Measurements from ENCODE around the gene IFT172.
"Not testable (repeated sequence)": the region's sequence is repeated elsewhere in the genome, so short reads cannot be mapped to it uniquely, and the experiment has no call there.

Gene IFT172, protein sequence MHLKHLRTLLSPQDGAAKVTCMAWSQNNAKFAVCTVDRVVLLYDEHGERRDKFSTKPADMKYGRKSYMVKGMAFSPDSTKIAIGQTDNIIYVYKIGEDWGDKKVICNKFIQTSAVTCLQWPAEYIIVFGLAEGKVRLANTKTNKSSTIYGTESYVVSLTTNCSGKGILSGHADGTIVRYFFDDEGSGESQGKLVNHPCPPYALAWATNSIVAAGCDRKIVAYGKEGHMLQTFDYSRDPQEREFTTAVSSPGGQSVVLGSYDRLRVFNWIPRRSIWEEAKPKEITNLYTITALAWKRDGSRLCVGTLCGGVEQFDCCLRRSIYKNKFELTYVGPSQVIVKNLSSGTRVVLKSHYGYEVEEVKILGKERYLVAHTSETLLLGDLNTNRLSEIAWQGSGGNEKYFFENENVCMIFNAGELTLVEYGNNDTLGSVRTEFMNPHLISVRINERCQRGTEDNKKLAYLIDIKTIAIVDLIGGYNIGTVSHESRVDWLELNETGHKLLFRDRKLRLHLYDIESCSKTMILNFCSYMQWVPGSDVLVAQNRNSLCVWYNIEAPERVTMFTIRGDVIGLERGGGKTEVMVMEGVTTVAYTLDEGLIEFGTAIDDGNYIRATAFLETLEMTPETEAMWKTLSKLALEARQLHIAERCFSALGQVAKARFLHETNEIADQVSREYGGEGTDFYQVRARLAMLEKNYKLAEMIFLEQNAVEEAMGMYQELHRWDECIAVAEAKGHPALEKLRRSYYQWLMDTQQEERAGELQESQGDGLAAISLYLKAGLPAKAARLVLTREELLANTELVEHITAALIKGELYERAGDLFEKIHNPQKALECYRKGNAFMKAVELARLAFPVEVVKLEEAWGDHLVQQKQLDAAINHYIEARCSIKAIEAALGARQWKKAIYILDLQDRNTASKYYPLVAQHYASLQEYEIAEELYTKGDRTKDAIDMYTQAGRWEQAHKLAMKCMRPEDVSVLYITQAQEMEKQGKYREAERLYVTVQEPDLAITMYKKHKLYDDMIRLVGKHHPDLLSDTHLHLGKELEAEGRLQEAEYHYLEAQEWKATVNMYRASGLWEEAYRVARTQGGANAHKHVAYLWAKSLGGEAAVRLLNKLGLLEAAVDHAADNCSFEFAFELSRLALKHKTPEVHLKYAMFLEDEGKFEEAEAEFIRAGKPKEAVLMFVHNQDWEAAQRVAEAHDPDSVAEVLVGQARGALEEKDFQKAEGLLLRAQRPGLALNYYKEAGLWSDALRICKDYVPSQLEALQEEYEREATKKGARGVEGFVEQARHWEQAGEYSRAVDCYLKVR (N-terminal part only)

GRCh38 chr2:27489498-27490397 is at the start of gene IFT172:
Gene IFT172, minus strand, starts transcription at chr2:27489743. Its CDS starts 90 bp downstream, at chr2:27489653.
- peak; percentile 98 to 99 for DNase-seq (ENCODE audit: low read depth in 2 of 2)

DNA sequence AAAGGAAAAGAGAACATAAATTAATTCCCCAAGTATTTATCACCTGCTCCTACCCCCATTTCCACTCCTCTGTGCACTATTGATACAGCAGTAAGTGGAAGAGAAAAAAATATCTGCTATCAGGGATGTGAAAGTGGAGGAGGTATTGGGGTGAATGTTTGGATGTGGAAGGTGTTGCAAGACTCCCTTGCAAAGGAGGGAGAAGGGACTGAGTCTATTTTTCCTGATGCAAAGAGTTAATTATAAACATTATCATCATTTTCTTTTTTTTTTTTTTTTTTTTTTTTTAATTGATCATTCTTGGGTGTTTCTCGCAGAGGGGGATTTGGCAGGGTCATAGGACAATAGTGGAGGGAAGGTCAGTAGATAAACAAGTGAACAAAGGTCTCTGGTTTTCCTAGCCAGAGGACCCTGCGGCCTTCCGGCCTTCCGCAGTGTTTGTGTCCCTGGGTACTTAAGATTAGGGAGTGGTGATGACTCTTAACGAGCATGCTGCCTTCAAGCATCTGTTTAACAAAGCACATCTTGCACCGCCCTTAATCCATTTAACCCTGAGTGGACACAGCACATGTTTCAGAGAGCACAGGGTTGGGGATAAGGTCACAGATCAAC is 49.4 kb upstream of the IFT172 start:
- DNase-seq (ENCODE audit: low read depth in 2 of 2): not testable (repeated sequence)

DNA sequence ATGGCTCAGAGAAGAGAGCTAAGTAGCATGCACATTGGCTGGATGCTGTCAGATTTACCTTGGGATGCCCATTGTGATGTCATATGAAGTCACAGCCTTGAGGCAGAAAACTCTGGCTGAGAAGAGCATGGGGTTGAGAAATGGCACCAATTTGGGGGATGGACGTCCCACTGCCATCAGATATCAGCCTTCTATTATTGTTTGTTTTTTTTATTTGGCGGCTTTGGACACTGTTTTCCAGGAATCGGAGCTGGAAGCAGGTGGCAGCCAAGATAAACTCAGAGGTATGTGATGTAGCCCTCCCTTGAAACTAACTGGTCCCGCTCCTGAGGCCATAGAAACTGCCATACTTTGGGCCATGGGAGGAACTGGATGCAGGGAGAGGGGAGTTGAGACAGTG is 47.7 kb upstream of the IFT172 start:
- no peak for DNase-seq (ENCODE audit: low read depth in 2 of 2)

- DNase-seq (ENCODE audit: low read depth in 2 of 2): no peak
Observed at GRCh38 chr2:27531983-27532382, 42.4 kb upstream of the IFT172 start.

DNA sequence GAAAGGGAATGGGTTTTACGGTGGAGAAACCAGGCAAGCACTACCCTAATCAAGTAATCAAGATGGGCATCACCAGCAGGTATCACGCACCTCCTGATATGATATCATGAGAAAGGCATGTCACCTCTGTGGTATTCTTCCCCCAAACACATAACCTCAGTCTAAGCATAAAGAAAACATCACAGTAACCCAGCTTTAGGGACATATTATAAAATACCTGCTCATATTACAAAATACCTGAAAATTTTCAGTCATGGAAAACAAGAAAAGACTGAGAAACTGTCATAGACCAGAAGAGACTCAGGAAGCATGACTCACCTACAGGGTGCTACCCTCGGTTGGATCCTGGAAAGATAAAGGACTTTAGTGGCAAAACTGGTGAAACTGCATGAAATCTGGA is 37.6 kb upstream of the IFT172 start:
- DNase-seq (ENCODE audit: low read depth in 2 of 2): no peak

DNA sequence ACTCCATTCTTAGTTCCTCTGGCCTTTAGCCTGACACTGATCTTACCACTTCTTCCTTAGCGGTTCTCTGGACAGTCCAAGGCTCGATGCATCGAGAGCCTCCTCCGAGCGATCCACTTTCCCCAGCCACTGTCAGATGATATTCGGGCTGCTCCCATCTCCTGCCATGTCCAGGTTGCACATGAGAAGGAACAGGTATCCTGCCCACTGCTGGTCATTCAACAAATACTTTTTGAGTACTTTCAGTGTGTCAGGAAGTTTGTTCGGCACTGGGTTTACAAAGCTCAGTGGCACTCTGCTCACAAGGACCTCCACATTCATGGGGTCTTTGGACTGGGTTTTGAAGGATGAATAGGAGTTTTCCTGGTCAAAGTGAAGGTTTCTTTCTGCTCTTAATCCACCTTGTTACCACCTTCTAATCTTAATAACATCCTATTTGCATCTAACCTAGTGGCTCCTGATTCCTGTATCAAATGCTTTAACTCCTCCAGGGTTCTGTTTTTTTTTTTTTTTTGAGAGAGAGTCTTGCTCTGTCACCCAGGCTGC is 32.9 kb upstream of the IFT172 start:
- DNase-seq (ENCODE audit: low read depth in 2 of 2): no peak

- no peak for DNase-seq (ENCODE audit: low read depth in 2 of 2)
Observed at GRCh38 chr2:27520316-27520715, 30.8 kb upstream of the IFT172 start.

- DNase-seq (ENCODE audit: low read depth in 2 of 2): no peak
Observed at GRCh38 chr2:27518782-27519113, 29.2 kb upstream of the IFT172 start.

DNA sequence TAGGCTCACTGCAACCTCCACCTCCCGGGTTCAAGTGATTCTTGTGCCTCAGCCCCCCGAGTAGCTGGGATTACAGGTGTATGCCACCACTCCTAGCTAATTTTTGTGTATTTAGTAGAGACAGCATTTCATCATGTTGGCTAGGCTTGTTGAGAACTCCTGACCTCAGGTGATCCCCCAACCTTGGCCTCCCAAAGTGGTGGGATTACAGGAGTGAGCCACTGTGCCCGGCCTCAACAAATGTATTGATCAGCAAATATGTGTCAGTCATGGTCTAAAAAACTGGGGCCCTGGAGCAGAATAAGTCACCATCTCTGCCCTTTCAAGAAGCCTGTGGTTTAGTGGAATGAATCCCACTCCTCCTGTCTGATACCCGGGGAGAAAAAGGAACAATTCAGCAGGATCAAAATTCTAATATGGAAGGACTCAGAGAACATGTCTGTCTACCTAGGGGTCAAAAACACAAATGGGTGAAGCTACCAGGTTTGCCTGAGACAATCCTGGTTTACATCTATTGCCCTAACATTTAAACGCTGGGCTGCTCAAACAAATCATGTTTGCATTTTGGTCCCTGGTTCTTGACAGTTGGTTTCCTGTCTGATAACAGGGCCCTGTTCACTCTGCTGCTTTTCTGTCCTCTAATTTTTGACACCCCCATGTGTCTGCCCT is 28.7 kb upstream of the IFT172 start:
- no peak for DNase-seq (ENCODE audit: low read depth in 2 of 2)

GRCh38 chr2:27509326-27509725 is 19.8 kb upstream of the IFT172 start:
- DNase-seq (ENCODE audit: low read depth in 2 of 2): no peak

DNA sequence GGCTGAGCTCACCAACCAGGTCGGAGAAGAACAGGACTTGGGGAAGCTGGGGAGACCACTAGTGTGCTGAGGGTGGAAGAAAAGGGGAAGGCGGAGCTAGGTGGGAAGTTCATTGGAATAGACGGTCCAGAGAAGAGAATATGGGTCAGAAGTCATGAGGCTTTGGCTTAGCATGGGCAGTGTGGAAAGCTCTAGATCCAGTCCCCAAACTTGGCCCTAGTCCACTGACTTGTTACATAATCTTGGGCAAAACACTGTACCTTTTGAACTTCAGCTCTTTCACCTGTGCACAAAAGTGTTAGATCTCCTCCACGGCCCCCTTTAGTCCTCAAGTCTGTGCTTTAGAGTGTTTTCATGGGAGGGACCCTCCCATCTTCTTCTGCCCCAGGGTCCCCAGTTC is 17.8 kb upstream of the IFT172 start:
- no peak for DNase-seq (ENCODE audit: low read depth in 2 of 2)

GRCh38 chr2:27506587-27506986 is 17.0 kb upstream of the IFT172 start:
- no peak for DNase-seq (ENCODE audit: low read depth in 2 of 2)

DNA sequence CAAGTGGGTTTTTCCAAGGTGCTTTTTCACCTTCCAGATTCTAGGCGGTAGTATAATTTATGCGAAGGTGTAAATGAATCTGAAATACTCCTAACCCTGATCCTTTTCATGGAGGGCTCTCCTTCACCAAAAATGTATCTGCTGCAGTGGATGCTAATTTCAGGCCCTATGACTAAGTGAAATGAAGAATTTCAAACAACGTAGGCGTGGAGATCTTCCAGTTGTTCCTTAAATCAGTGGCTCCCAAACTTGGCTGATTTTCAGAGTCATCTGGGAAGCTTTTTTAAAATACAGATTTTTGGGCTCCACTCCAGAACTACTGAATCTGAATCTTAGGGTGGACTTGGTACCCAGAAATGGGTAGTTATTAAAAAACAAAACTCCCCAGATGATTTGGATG is 12.6 kb upstream of the IFT172 start:
- DNase-seq (ENCODE audit: low read depth in 2 of 2): no peak

GRCh38 chr2:27501042-27501441 is 11.5 kb upstream of the IFT172 start:
- DNase-seq (ENCODE audit: low read depth in 2 of 2): no peak

GRCh38 chr2:27498975-27499374 is 9.4 kb upstream of the IFT172 start:
- DNase-seq (ENCODE audit: low read depth in 2 of 2): no peak

DNA sequence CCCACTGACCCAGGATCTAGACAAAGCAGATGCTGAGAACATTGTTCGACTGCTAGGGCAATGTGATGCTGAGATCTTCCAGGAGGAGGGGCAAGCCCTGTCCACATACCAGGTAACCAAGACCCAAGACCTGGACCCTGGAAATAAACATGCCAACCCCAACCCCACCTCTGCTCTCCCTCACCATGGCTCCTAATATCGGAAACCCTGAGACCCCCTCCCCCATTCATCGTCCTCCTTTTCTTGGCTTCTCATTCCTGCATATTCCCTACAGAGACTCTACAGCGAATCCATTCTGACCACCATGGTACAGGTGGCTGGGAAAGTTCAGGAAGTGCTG is 7.7 kb upstream of the IFT172 start:
- no peak for DNase-seq (ENCODE audit: low read depth in 2 of 2)

GRCh38 chr2:27496357-27497287 is 7.1 kb upstream of the IFT172 start, which contains the start of gene GCKR:
Gene GCKR, plus strand, starts transcription at chr2:27496839. Its CDS starts 66 bp downstream, at chr2:27496905.
- DNase-seq (ENCODE audit: low read depth in 2 of 2): no peak

- DNase-seq (ENCODE audit: low read depth in 2 of 2): no peak
Observed at GRCh38 chr2:27495840-27496356, 6.4 kb upstream of the IFT172 start.
